ENCODE data around the gene EML5. TPM values are rescaled to one million over a fixed set of nuclear protein-coding genes. Genes with fewer than 3 reads are reported as not detected.

EML5 gene
- total RNA-seq, 1 donor from 2014 or later, result 1.4 TPM

Other genes with a start within 250 kb of the EML5 start
- 10.5 TPM for gene PTPN21, start 237.9 kb downstream of the EML5 start, total RNA-seq
- 32.7 TPM for gene ZC3H14, start 229.9 kb downstream of the EML5 start, total RNA-seq
- 12.8 TPM for gene TTC8, start 31.7 kb upstream of the EML5 start, total RNA-seq

Data from esophagus mucosa (tissue), 1 donor.